ENCODE measurements around the gene ASTN2.

ASTN2 gene

GRCh38 chr9:117359910-117360309, 54.9 kb downstream of the ASTN2 start:
- no peak for DNase-seq

GRCh38 chr9:117355542-117355941, 59.3 kb downstream of the ASTN2 start:
- DNase-seq: no peak

- DNase-seq: no peak
Observed at GRCh38 chr9:117354997-117355396, 59.9 kb downstream of the ASTN2 start.

- no peak for DNase-seq
Observed at GRCh38 chr9:117354244-117354847, 60.5 kb downstream of the ASTN2 start.

- no peak for DNase-seq
Observed at GRCh38 chr9:117344892-117345660, 69.8 kb downstream of the ASTN2 start.

- DNase-seq: no peak
Observed at GRCh38 chr9:117343427-117343826, 71.4 kb downstream of the ASTN2 start.

- DNase-seq: no peak
Observed at GRCh38 chr9:117341151-117341550, 73.7 kb downstream of the ASTN2 start.

GRCh38 chr9:117340422-117340821, 74.4 kb downstream of the ASTN2 start:
- DNase-seq: no peak

GRCh38 chr9:117335837-117336433, 78.9 kb downstream of the ASTN2 start:
- DNase-seq: no peak

- no peak for DNase-seq
Observed at GRCh38 chr9:117334101-117334500, 80.8 kb downstream of the ASTN2 start.

- no peak for DNase-seq
Observed at GRCh38 chr9:117325831-117326230, 89.0 kb downstream of the ASTN2 start.

GRCh38 chr9:117325110-117325731, 89.6 kb downstream of the ASTN2 start:
- no peak for DNase-seq

- no peak for DNase-seq
Observed at GRCh38 chr9:117323390-117323789, 91.5 kb downstream of the ASTN2 start.

- no peak for DNase-seq
Observed at GRCh38 chr9:117317192-117317591, 97.7 kb downstream of the ASTN2 start.

GRCh38 chr9:117315236-117315635, 99.6 kb downstream of the ASTN2 start:
- DNase-seq: no peak

GRCh38 chr9:117313989-117314388, 100.9 kb downstream of the ASTN2 start:
- no peak for DNase-seq

- no peak for DNase-seq
Observed at GRCh38 chr9:117307701-117308100, 107.2 kb downstream of the ASTN2 start.

GRCh38 chr9:117306032-117306431, 108.8 kb downstream of the ASTN2 start:
- DNase-seq: no peak

- DNase-seq: no peak
Observed at GRCh38 chr9:117305454-117305853, 109.4 kb downstream of the ASTN2 start.

GRCh38 chr9:117304549-117304948, 110.3 kb downstream of the ASTN2 start:
- no peak for DNase-seq

- no peak for DNase-seq
Observed at GRCh38 chr9:117303643-117304230, 111.1 kb downstream of the ASTN2 start.

- DNase-seq: no peak
Observed at GRCh38 chr9:117302487-117302886, 112.4 kb downstream of the ASTN2 start.

- DNase-seq: no peak
Observed at GRCh38 chr9:117300371-117301110, 114.3 kb downstream of the ASTN2 start.

Measured in NCI-H2081 treated with DMSO at 0.1 percent for 48 hours (cell line).